ENCODE data around the gene PMM2.

DNA sequence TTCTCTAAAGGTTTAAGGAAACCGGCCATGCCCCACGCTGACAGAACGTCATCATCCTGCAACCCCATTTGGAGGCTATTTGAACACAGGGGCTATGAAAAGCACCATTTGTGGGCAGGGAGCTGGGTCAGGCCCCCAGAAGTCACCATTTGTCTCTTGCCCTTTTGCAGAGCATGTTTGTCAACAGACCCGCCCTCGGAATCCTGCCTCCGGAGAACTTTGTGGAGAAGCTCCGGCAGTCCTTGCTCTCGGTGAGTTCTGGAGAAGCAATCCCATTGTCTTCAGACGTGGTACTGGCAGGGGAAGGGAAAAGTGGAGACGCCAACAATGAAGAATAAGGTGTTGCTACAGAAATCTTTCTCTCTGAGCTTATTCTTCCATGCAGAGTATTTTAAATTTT, 33.7 kb upstream of the PMM2 start:
- no peak for TF ChIP-seq CTCF (IDR thresholded peaks at IDR 0.05)
- TF ChIP-seq, protein P1, sequence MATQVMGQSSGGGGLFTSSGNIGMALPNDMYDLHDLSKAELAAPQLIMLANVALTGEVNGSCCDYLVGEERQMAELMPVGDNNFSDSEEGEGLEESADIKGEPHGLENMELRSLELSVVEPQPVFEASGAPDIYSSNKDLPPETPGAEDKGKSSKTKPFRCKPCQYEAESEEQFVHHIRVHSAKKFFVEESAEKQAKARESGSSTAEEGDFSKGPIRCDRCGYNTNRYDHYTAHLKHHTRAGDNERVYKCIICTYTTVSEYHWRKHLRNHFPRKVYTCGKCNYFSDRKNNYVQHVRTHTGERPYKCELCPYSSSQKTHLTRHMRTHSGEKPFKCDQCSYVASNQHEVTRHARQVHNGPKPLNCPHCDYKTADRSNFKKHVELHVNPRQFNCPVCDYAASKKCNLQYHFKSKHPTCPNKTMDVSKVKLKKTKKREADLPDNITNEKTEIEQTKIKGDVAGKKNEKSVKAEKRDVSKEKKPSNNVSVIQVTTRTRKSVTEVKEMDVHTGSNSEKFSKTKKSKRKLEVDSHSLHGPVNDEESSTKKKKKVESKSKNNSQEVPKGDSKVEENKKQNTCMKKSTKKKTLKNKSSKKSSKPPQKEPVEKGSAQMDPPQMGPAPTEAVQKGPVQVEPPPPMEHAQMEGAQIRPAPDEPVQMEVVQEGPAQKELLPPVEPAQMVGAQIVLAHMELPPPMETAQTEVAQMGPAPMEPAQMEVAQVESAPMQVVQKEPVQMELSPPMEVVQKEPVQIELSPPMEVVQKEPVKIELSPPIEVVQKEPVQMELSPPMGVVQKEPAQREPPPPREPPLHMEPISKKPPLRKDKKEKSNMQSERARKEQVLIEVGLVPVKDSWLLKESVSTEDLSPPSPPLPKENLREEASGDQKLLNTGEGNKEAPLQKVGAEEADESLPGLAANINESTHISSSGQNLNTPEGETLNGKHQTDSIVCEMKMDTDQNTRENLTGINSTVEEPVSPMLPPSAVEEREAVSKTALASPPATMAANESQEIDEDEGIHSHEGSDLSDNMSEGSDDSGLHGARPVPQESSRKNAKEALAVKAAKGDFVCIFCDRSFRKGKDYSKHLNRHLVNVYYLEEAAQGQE (IDR thresholded peaks at IDR 0.05; ENCODE audit: insufficient read depth in 1 of 2, low read depth in 2 of 2, low read length in 1 of 2), result no peak
